CD4-positive, alpha-beta T cell (primary cell): ENCODE measurements around the gene EFR3B. TPM values are rescaled to one million over a fixed set of nuclear protein-coding genes. Genes with fewer than 3 reads are reported as not detected.

ENCODE experiments used
- ATAC-seq: fragments of 200-7000 bp; cut with Tn5 transposase; one replicate; pipeline ENCODE4 v1.10.0; 2022; ENCODE audit warnings: mild to moderate bottlenecking; ENCODE audit not compliant: poor library complexity
- CTCF ChIA-PET: fragments of 350-600 bp; sonication (Branson Sonifier 250); formaldehyde crosslinking; loops from one replicate; lab custom pipeline; 2021; ENCODE audit warnings: antibody characterized with exemption, inconsistent platforms; lab: Charles Lee
- POLR2A ChIA-PET: fragments of 350-600 bp; sonication (Branson Sonifier 250); formaldehyde crosslinking; loops from one replicate; lab custom pipeline; 2021; ENCODE audit warnings: antibody characterized with exemption, inconsistent platforms; lab: Charles Lee
- DNase-seq, 14 experiments: peaks; one replicate each; pipeline ENCODE4 v3.0.0-alpha.2; 2013 to 2020; ENCODE audit warnings: mixed read lengths in 2 of 14
- H3K27ac ChIP-seq, 2 donors: one replicate each; pipeline versions ENCODE4 v1.5.1 to v1.7.0; 2013; ENCODE audit warnings: low read length in 2 of 2, low read depth in 1 of 2, mild to moderate bottlenecking in 1 of 2
- H3K27me3 ChIP-seq, 2 experiments: 1 replicate in 1 of 2; 2 replicates in 1 of 2; pipeline versions ENCODE4 v1.6.1 to v1.7.0; 2013; ENCODE audit warnings: low read length in 2 of 2, control low read depth in 1 of 2, mild to moderate bottlenecking in 1 of 2, moderate library complexity in 1 of 2; ENCODE audit not compliant: insufficient read depth in 2 of 2, control insufficient read depth in 1 of 2
- H3K36me3 ChIP-seq: one replicate; pipeline ENCODE4 v1.6.1; 2013; ENCODE audit warnings: low read length, control low read depth; ENCODE audit not compliant: insufficient read depth
- H3K4me1 ChIP-seq: one replicate; pipeline ENCODE4 v1.6.1; 2013; ENCODE audit warnings: low read length, control low read depth; ENCODE audit not compliant: insufficient read depth
- H3K4me3 ChIP-seq: one replicate; pipeline ENCODE4 v1.5.1; 2013; ENCODE audit warnings: mild to moderate bottlenecking, low read length, moderate library complexity
- H3K9me3 ChIP-seq, 2 experiments: 1 replicate in 1 of 2; 2 replicates in 1 of 2; pipeline versions ENCODE4 v1.6.1 to v1.7.0; 2013; ENCODE audit warnings: low read length in 2 of 2, mild to moderate bottlenecking in 2 of 2, control low read depth in 1 of 2, moderate library complexity in 1 of 2; ENCODE audit not compliant: control insufficient read depth in 1 of 2, insufficient read depth in 1 of 2
- H3K27ac Mint-ChIP-seq: one replicate; pipeline ENCODE4 v1.8.0; 2020; ENCODE audit warnings: mixed read lengths
- H3K27me3 Mint-ChIP-seq: one replicate; pipeline ENCODE4 v1.8.0; 2021; ENCODE audit warnings: mixed read lengths
- H3K36me3 Mint-ChIP-seq: one replicate; pipeline ENCODE4 v1.8.0; 2021; ENCODE audit warnings: low read depth, mixed read lengths
- H3K4me1 Mint-ChIP-seq: one replicate; pipeline ENCODE4 v1.8.0; 2021; ENCODE audit warnings: low read depth, mixed read lengths
- H3K4me3 Mint-ChIP-seq: one replicate; pipeline ENCODE4 v1.8.0; 2020; ENCODE audit warnings: mild to moderate bottlenecking, mixed read lengths
- H3K9me3 Mint-ChIP-seq: one replicate; pipeline ENCODE4 v1.8.0; 2020; ENCODE audit warnings: mixed read lengths
- CTCF ChIP-seq: fragments of 200-600 bp; IDR thresholded peaks from one replicate; pipeline ENCODE4 v1.8.0; 2022; ENCODE audit warnings: antibody characterized with exemption, mild to moderate bottlenecking
- intact Hi-C, 2 experiments: fragments of 100-400 bp; cut with DNase I in 1 of 2; cut with micrococcal nuclease in 1 of 2; formaldehyde crosslinking; loops; one replicate each; pipeline versions ENCODE4 v1.15.1 to v1.9.0; 2023 to 2025; cut with DNase I, micrococcal nuclease
- total RNA-seq, 174 experiments: library from RNA in 2 of 174; stranded (reverse) in 2 of 174; gene quantifications; one replicate each; pipeline ENCODE4 v1.2.3 and lab custom pipeline; 2021 to 2026

The EFR3B gene
- total RNA-seq, 2 experiments from 2014 or later: 0.11 TPM; not detected in 1

- CTCF ChIA-PET: interaction anchor here (1.2 kb wide), 1 partner anchor 12 kb away, joined by 4 read pairs; no protein-coding TSS in a partner anchor
- DNase-seq (no peak), ATAC-seq (no peak)
- Mint-ChIP-seq H3K4me1 (peaks cover 42% of the 10 kb centered on the region), H3K27ac (no peak overlapping the region), H3K36me3 (peaks cover 5% of the 10 kb centered on the region), H3K9me3 (no peaks in the 10 kb centered on the region), H3K27me3 (peaks cover 33% of the 10 kb centered on the region), H3K4me3 (no peak overlapping the region)
- peaks cover 0 to 11% of the 10 kb centered on the region in 2 experiments for H3K9me3 ChIP-seq
- peaks cover 42% of the 10 kb centered on the region for H3K4me1 ChIP-seq
- intact Hi-C loops: loop anchor here in 1 of 2 experiments (5.0 to 10.0 kb wide), 2 partner anchors 210 to 1183 kb away; partner anchors contain the start of genes ADGRF3 and SELENOI
- POLR2A ChIA-PET: no interaction called here
- no peaks in the 10 kb centered on the region for H3K36me3 ChIP-seq
- H3K4me3 ChIP-seq: no peak overlapping the region
- H3K27me3 ChIP-seq: peaks cover 21 to 27% of the 10 kb centered on the region in 2 experiments
- TF ChIP-seq CTCF: no peak
- no peak overlapping the region for H3K27ac ChIP-seq
Observed at GRCh38 chr2:25164561-25164960, 122.7 kb downstream of the EFR3B start.

DNA sequence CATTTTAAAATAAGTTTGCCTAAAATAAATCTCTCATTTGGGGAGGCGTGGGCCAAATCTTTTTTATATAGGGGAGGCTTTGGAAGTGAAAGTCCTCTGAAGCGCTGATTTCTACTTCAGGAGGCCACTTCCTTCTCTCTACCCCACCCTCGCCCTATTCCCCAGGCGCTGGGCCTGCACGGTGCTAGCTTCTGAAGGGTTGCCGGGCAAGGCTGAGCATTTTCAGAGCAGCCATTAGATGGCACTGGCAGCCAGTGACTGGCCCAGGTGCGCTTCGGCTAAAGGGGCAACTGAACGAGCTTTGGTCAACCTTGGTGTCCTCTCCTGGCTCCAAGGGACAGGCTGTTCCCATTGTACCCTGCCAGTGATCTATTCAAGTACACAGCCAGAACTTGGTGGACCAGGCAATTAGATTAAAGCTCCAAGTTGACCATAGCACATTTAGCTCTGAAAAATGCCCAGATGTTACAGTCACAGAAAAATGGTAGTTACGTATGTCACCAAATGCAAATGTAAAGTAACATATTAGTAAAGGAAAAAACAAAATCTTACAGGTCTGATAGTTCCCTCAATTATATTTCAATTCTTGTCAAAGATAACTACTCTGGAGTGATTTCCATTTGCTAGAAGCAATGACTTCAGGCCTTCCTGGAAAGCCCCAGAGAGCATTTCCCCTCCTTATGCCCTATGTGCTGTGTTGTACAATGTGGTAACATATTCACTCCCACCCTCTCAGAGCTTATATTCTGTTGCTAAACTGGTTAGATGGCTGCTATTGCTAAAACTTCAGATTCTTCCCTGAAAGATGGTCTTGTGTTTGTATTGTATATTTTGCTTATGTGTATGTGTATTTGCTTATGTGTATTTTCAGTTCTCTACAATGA, 124.4 kb downstream of the EFR3B start:
- H3K36me3 Mint-ChIP-seq: peaks cover 5% of the 10 kb centered on the region
- Histone ChIP-seq H3K27me3 (peaks cover 31 to 37% of the 10 kb centered on the region in 2 experiments), H3K4me3 (no peak overlapping the region), H3K27ac (no peak overlapping the region), H3K9me3 (peaks cover 0 to 5% of the 10 kb centered on the region in 2 experiments), H3K4me1 (peaks cover 32% of the 10 kb centered on the region), H3K36me3 (no peaks in the 10 kb centered on the region)
- peaks cover 36% of the 10 kb centered on the region for H3K4me1 Mint-ChIP-seq
- H3K4me3 Mint-ChIP-seq: peak overlapping the region; percentile 60
- H3K27me3 Mint-ChIP-seq: peaks cover 49% of the 10 kb centered on the region
- DNase-seq: peak; percentile 2 to 70 (median 39)
- ChIA-PET POLR2A (interaction anchor here (0.9 to 1.5 kb wide), 3 partner anchors 12 to 107 kb away, joined by 3 to 5 read pairs (median 5); no protein-coding TSS in a partner anchor), CTCF (interaction anchor here (0.6 to 1.0 kb wide), 2 partner anchors 31 to 659 kb away, joined by 3 to 4 read pairs; no protein-coding TSS in a partner anchor)
- peak overlapping the region; percentile 37 for H3K27ac Mint-ChIP-seq
- peak; percentile 59 for TF ChIP-seq CTCF
- peak; percentile 58 for ATAC-seq
- no peaks in the 10 kb centered on the region for H3K9me3 Mint-ChIP-seq
- intact Hi-C loops: loop anchor here in 1 of 2 experiments (1.0 to 10.0 kb wide), 3 partner anchors 31 to 356 kb away; no protein-coding TSS in a partner anchor

DNA sequence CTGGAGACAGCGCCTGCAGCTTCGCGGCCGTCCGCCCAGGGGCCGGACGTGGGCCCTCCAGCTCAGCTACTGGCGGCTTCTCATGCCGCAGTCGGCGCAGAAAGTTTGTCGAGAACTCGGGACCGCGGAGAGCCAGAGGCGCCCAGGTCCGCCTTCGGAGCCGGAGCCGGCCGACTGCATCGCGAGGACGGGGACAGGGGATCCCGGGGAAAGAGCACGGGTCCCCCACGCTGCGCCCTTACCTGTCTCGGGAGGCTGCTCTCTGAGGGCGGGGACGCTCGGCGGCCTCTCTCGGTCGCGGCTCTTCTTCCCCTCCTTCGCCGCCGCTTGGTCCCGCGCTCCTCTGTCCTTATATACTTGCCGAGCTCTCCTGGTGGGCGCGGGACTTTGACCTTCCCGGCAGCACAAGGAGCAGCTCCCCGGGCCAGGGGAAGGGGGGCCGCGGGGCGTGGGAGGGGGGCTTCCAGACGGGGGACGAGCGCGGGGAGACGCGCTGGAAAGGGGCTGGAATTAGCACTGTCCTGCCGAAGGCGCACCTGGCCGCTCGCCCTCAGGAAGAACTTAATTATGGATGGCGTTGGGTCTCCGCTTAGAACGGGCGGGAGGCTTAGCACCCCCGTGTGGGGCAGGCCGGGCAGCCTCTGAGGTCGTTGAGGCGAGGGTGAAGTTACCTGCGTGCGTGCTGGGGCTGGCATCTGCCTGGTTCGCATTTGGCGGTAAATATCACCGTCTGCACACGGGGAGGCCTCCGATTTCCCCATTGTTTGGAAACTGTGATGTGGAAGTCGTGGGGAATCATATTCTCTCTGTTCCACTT, 126.6 kb downstream of the EFR3B start, which contains the start of gene POMC:
POMC (minus strand) TSS at position 325 of the 817 bp plus-strand sequence. CDS start 3,808 bp downstream, outside the sequence.
- POLR2A ChIA-PET: no interaction called here

More for the DNA sequence above, 126.6 kb downstream of the EFR3B start, which contains the start of gene POMC:
- H3K36me3 Mint-ChIP-seq: no peaks in the 10 kb centered on the region
- Histone ChIP-seq H3K4me1 (peaks cover 25% of the 10 kb centered on the region), H3K27ac (no peak within 1 kb of the TSS), H3K36me3 (no peaks in the 10 kb centered on the region), H3K4me3 (peak within 1 kb of the TSS; percentile 59), H3K9me3 (peaks cover 0 to 5% of the 10 kb centered on the region in 2 experiments), H3K27me3 (peaks cover 34 to 37% of the 10 kb centered on the region in 2 experiments)
- H3K4me1 Mint-ChIP-seq: peaks cover 27% of the 10 kb centered on the region
- peak within 1 kb of the TSS; percentile 72 for H3K4me3 Mint-ChIP-seq
- peak; percentile 66 for ATAC-seq
- peak in 11 of 14 experiments; percentile 4 to 56 (median 26) for DNase-seq
- peaks cover 64% of the 10 kb centered on the region for H3K27me3 Mint-ChIP-seq
- no peaks in the 10 kb centered on the region for H3K9me3 Mint-ChIP-seq
- no peak within 1 kb of the TSS for H3K27ac Mint-ChIP-seq
- intact Hi-C loops: loop anchor here in 1 of 2 experiments (10.0 kb wide), 1 partner anchor 206 kb away; no protein-coding TSS in a partner anchor
- no peak for TF ChIP-seq CTCF
- CTCF ChIA-PET: no interaction called here
